Neural progenitor cell (in vitro differentiated cells): ENCODE data around the gene SPACA7. TPM values are rescaled to one million over a fixed set of nuclear protein-coding genes. Genes with fewer than 3 reads are reported as not detected.

ENCODE experiments used
- DNase-seq: peaks from one replicate; pipeline ENCODE4 v3.0.0-alpha.2; 2016; ENCODE audit warnings: low spot score
- H2AFZ ChIP-seq: fragments of 200-600 bp; sonication (generic); replicated peaks from 2 replicates; pipeline ENCODE4 v1.6.1; 2016; ENCODE audit warnings: antibody characterized with exemption
- H3F3A ChIP-seq: fragments of 200-600 bp; sonication (generic); 2 replicates; pipeline ENCODE4 v1.6.1; 2016; ENCODE audit warnings: antibody characterized with exemption, low read depth
- H3K27ac ChIP-seq: fragments of 200-600 bp; sonication (generic); 2 replicates; pipeline ENCODE4 v1.5.1; 2016; ENCODE audit warnings: mild to moderate bottlenecking
- H3K27me3 ChIP-seq: fragments of 200-600 bp; sonication (generic); 2 replicates; pipeline ENCODE4 v1.6.1; 2016; ENCODE audit warnings: mild to moderate bottlenecking, moderate library complexity
- H3K36me3 ChIP-seq: fragments of 200-600 bp; sonication (generic); 2 replicates; pipeline ENCODE4 v1.5.1; 2016
- H3K4me1 ChIP-seq: fragments of 200-600 bp; sonication (generic); 2 replicates; pipeline ENCODE4 v1.6.1; 2016; ENCODE audit warnings: mixed run types
- H3K4me2 ChIP-seq: fragments of 200-600 bp; sonication (generic); 2 replicates; pipeline ENCODE4 v1.6.1; 2016
- H3K4me3 ChIP-seq: fragments of 200-600 bp; sonication (generic); 2 replicates; pipeline ENCODE4 v1.5.1; 2016
- H3K79me2 ChIP-seq: fragments of 200-600 bp; sonication (generic); 2 replicates; pipeline ENCODE4 v1.6.1; 2016; ENCODE audit warnings: low read depth
- H3K9ac ChIP-seq: fragments of 200-600 bp; sonication (generic); 2 replicates; pipeline ENCODE4 v1.6.1; 2016
- H3K9me3 ChIP-seq: fragments of 200-600 bp; sonication (generic); 2 replicates; pipeline ENCODE4 v1.5.1; 2016; ENCODE audit warnings: low read depth
- H4K20me1 ChIP-seq: fragments of 200-600 bp; sonication (generic); 2 replicates; pipeline ENCODE4 v1.6.1; 2016; ENCODE audit warnings: low read depth
- H3K27ac Mint-ChIP-seq: 3 replicates; pipeline ENCODE4 v1.8.0; 2021; ENCODE audit warnings: mixed read lengths
- H3K27me3 Mint-ChIP-seq: 2 replicates; pipeline ENCODE4 v1.8.0; 2022; ENCODE audit warnings: low read depth, mild to moderate bottlenecking, inconsistent platforms, moderate library complexity, mixed read lengths; ENCODE audit not compliant: insufficient read depth
- H3K36me3 Mint-ChIP-seq: 3 replicates; pipeline ENCODE4 v1.8.0; 2021; ENCODE audit warnings: mixed read lengths
- H3K4me1 Mint-ChIP-seq: 3 replicates; pipeline ENCODE4 v1.8.0; 2021; ENCODE audit warnings: mixed read lengths
- H3K4me3 Mint-ChIP-seq: 3 replicates; pipeline ENCODE4 v1.8.0; 2021; ENCODE audit warnings: mild to moderate bottlenecking, moderate library complexity, mixed read lengths
- H3K9me3 Mint-ChIP-seq: 3 replicates; pipeline ENCODE4 v1.8.0; 2020; ENCODE audit warnings: mixed read lengths
- EZH2 ChIP-seq: fragments of 200-600 bp; sonication (generic); IDR thresholded peaks from 2 replicates; pipeline ENCODE4 v1.6.1; 2017; ENCODE audit warnings: antibody characterized with exemption, mild to moderate bottlenecking, moderate library complexity
- EZH2phosphoT487 ChIP-seq: fragments of 200-600 bp; sonication (generic); IDR thresholded peaks from 2 replicates; pipeline ENCODE4 v1.6.1; 2017; ENCODE audit warnings: antibody characterized with exemption
- total RNA-seq: library from RNA; depleted of rRNA; stranded (reverse); fragments of >200 nt; gene quantifications from 2 replicates; pipeline ENCODE4 v1.2.3, GENCODE V29; 2015; ENCODE audit warnings: low replicate concordance
- TF ChIP-seq, protein P1 (sequence below): fragments of 200-600 bp; sonication (generic); IDR thresholded peaks from 2 replicates; pipeline ENCODE4 v1.5.1; 2017; ENCODE audit warnings: antibody characterized with exemption, mild to moderate bottlenecking

SPACA7 gene
- total RNA-seq, 1 donor from 2014 or later = not detected

DNA sequence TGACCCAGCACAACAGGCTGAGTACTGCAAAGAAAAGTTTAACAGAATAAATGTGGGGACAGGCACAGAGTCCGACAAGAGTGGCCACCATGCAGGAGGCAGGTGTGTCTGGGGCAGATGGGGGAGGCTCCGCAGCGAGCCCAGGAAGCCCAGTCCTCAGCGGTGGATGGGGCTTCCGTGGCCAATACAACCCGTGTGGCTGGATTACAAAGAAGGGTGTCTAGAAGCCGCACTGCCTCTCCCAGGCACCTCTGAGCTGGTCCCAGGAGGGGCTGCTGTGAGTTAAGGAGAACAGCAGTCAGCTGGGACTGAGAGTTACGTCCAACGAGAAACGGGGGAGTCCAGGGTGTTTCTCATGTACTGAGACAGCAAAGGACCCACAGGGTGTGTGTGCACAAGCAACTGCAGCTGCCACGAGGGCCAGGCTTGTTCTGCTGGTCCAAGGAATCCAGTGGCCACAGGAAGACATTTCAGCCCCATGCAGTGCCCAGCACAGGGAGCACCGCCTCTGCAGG is 70.2 kb downstream of the SPACA7 start:
- Mint-ChIP-seq H3K36me3 (no peaks in the 10 kb centered on the region), H3K9me3 (no peaks in the 10 kb centered on the region), H3K4me1 (peaks cover 40% of the 10 kb centered on the region), H3K27ac (peak overlapping the region; percentile 66), H3K27me3 (peaks cover 18% of the 10 kb centered on the region), H3K4me3 (no peak overlapping the region)
- DNase-seq = no peak
- Histone ChIP-seq H3K9ac (no peak overlapping the region), H3K9me3 (no peaks in the 10 kb centered on the region), H3K27me3 (peaks cover 30% of the 10 kb centered on the region), H3K4me2 (no peak overlapping the region), H3F3A (peaks cover 4% of the 10 kb centered on the region), H3K36me3 (no peaks in the 10 kb centered on the region), H3K27ac (no peak overlapping the region), H2AFZ (no peak overlapping the region), H3K4me3 (no peak overlapping the region), H4K20me1 (no peaks in the 10 kb centered on the region), H3K4me1 (peaks cover 13% of the 10 kb centered on the region), H3K79me2 (no peaks in the 10 kb centered on the region)
- TF ChIP-seq, protein P1, sequence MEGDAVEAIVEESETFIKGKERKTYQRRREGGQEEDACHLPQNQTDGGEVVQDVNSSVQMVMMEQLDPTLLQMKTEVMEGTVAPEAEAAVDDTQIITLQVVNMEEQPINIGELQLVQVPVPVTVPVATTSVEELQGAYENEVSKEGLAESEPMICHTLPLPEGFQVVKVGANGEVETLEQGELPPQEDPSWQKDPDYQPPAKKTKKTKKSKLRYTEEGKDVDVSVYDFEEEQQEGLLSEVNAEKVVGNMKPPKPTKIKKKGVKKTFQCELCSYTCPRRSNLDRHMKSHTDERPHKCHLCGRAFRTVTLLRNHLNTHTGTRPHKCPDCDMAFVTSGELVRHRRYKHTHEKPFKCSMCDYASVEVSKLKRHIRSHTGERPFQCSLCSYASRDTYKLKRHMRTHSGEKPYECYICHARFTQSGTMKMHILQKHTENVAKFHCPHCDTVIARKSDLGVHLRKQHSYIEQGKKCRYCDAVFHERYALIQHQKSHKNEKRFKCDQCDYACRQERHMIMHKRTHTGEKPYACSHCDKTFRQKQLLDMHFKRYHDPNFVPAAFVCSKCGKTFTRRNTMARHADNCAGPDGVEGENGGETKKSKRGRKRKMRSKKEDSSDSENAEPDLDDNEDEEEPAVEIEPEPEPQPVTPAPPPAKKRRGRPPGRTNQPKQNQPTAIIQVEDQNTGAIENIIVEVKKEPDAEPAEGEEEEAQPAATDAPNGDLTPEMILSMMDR = no peak
- TF ChIP-seq EZH2phosphoT487 = no peak
- no peak for TF ChIP-seq EZH2

DNA sequence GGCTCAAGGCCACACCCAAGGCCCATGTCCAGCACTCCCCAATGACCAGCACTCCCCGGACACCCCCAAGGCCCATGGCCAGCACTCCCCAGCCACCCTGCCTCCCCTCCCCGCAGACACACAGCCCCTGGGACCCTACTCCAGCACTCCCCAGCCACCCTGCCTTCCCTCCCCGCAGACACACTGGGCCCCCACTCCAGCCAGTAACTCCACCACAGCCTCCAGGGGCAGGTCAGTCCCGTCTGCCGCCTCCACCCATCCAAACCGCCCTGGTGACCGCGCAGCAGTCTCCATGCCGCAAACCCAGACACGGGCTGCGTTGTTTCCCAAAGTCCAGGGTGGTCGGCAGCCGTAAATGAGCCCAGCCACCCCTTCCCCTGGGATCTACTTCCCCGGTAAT is 70.7 kb downstream of the SPACA7 start:
- no peak overlapping the region for H3K4me3 Mint-ChIP-seq
- peaks cover 40% of the 10 kb centered on the region for H3K4me1 Mint-ChIP-seq
- Histone ChIP-seq H3K4me2 (no peak overlapping the region), H3K4me3 (no peak overlapping the region), H3K4me1 (peaks cover 13% of the 10 kb centered on the region), H3K27me3 (peaks cover 30% of the 10 kb centered on the region), H3K27ac (no peak overlapping the region), H3K79me2 (no peaks in the 10 kb centered on the region), H3F3A (peaks cover 4% of the 10 kb centered on the region), H3K9ac (no peak overlapping the region), H3K9me3 (no peaks in the 10 kb centered on the region), H2AFZ (no peak overlapping the region), H3K36me3 (no peaks in the 10 kb centered on the region), H4K20me1 (no peaks in the 10 kb centered on the region)
- TF ChIP-seq EZH2 = no peak
- TF ChIP-seq EZH2phosphoT487 = no peak
- TF ChIP-seq, protein P1 = no peak
- no peak for DNase-seq
- no peaks in the 10 kb centered on the region for H3K36me3 Mint-ChIP-seq
- peaks cover 16% of the 10 kb centered on the region for H3K27me3 Mint-ChIP-seq
- peak overlapping the region; percentile 46 for H3K27ac Mint-ChIP-seq
- no peaks in the 10 kb centered on the region for H3K9me3 Mint-ChIP-seq

DNA sequence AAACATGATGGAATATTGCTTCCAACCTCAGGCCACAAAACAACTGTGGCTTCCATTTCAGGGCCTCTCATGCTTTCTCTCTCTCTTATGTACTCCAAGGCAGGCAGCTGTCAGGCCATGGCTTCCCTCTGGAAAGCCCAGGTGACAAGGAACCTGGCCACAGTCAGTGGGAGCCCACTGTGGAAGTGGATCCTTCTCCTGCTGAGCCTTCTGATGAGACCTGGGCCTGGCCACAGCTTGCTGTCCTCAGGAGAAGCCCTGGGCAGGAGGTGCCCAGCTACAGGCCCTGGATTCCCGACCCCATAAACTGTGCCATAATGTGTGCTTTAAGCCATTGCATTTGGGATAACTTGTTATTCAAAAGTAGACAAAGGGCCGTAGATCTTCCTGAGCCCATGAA is 71.2 kb downstream of the SPACA7 start:
- DNase-seq = no peak
- Histone ChIP-seq H2AFZ (no peak overlapping the region), H3K4me2 (no peak overlapping the region), H3K79me2 (no peaks in the 10 kb centered on the region), H4K20me1 (no peaks in the 10 kb centered on the region), H3K9me3 (no peaks in the 10 kb centered on the region), H3F3A (peaks cover 4% of the 10 kb centered on the region), H3K4me3 (no peak overlapping the region), H3K36me3 (no peaks in the 10 kb centered on the region), H3K4me1 (peaks cover 13% of the 10 kb centered on the region), H3K27ac (no peak overlapping the region), H3K9ac (no peak overlapping the region), H3K27me3 (peaks cover 30% of the 10 kb centered on the region)
- peaks cover 40% of the 10 kb centered on the region for H3K4me1 Mint-ChIP-seq
- TF ChIP-seq EZH2 = no peak
- no peak overlapping the region for H3K27ac Mint-ChIP-seq
- peaks cover 16% of the 10 kb centered on the region for H3K27me3 Mint-ChIP-seq
- H3K4me3 Mint-ChIP-seq = no peak overlapping the region
- H3K36me3 Mint-ChIP-seq = no peaks in the 10 kb centered on the region
- no peaks in the 10 kb centered on the region for H3K9me3 Mint-ChIP-seq

DNA sequence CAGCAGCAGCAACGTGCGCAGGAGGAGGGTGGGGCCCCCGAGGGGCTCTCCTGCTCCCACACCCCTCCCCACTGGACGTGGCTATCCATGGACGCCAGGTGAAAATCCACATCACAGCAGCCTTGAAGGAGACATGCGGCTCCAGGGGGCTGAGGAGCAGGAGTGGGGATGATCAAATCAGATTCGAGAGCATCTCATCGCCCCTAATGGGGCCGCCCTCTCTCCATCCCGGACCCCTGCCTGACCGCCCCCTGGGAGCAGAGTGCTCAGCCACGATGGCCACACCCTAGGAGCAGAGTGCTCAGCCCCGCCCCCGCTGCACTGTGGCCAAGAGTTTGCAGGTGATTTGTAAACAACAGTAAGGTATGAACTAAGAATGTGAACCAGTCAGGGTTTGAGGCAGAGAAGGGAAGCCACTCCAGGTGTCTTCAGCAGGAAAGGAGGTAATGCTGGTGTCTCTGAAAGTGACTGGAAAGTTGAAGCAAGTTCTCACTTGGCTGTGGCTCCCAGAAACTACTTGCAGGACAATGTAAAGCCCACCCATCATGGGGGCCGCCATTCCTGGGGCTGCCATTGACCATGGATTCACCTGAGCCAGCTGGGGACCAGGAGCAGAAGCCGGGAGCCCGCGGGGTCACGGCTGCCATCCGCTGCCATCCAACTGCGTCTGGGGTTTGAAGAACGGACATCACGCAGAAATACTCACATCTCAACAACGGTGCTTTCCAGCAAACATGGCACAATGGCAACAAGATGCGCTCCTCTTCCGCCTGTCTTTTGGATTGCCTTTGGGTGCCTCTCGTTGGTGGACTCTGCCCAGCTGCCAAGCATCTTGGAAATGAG is 71.8 kb downstream of the SPACA7 start:
- Histone ChIP-seq H3K9me3 (no peaks in the 10 kb centered on the region), H3K36me3 (no peaks in the 10 kb centered on the region), H3K4me3 (no peak overlapping the region), H3F3A (peaks cover 2% of the 10 kb centered on the region), H3K79me2 (no peaks in the 10 kb centered on the region), H4K20me1 (no peaks in the 10 kb centered on the region), H2AFZ (no peak overlapping the region), H3K9ac (no peak overlapping the region), H3K27me3 (peaks cover 25% of the 10 kb centered on the region), H3K27ac (no peak overlapping the region), H3K4me2 (no peak overlapping the region), H3K4me1 (peaks cover 9% of the 10 kb centered on the region)
- DNase-seq = no peak
- Mint-ChIP-seq H3K4me3 (no peak overlapping the region), H3K4me1 (peaks cover 36% of the 10 kb centered on the region), H3K36me3 (no peaks in the 10 kb centered on the region), H3K9me3 (no peaks in the 10 kb centered on the region), H3K27ac (no peak overlapping the region), H3K27me3 (peaks cover 14% of the 10 kb centered on the region)
- TF ChIP-seq, protein P1 = no peak
- TF ChIP-seq EZH2 = no peak
